Measurements from ENCODE around the gene PTPRM.
A peak's percentile ranks its signal among the peaks of the same experiment; 100 is the strongest.

Gene PTPRM

DNA sequence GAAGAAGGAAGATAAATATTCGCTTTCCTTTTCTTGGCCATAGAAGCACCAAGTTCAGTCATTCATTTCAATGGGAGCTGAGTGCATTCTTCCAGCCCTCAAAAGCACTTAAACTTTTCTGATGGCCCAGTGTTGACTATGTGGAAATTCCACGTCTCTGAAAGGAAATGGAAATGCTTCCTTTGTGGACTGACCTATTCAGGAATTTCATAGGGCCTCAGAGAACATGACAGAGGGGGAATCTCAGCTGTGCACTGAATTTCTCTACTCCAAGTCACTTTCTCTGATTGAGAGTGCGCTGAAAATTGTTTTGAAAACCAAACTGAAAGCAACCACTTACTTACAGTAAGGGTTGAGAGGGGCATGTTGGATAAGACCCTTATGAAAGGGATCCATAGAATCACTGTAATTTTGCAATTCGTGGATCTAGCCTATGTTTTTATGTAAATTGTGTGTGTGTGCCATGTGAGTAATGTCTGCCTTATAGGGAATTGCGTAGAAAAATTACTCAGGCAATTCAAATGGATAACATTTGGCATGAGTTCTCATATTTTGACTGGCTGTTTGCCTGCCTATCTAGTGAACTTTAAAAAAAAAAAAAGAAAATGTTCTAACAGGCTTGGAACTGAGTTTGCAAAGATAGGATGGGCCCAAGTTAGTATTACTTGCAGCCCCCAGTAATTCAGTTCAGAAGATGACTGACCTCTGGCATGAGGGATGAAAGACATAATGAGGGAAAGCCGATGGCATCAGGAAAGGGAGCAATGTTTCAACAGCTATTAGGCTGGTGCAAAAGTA is 437.0 kb downstream of the PTPRM start:
- TF ChIP-seq, protein P1, sequence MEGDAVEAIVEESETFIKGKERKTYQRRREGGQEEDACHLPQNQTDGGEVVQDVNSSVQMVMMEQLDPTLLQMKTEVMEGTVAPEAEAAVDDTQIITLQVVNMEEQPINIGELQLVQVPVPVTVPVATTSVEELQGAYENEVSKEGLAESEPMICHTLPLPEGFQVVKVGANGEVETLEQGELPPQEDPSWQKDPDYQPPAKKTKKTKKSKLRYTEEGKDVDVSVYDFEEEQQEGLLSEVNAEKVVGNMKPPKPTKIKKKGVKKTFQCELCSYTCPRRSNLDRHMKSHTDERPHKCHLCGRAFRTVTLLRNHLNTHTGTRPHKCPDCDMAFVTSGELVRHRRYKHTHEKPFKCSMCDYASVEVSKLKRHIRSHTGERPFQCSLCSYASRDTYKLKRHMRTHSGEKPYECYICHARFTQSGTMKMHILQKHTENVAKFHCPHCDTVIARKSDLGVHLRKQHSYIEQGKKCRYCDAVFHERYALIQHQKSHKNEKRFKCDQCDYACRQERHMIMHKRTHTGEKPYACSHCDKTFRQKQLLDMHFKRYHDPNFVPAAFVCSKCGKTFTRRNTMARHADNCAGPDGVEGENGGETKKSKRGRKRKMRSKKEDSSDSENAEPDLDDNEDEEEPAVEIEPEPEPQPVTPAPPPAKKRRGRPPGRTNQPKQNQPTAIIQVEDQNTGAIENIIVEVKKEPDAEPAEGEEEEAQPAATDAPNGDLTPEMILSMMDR (IDR thresholded peaks at IDR 0.05; ENCODE audit: low read depth, low read length) = no peak
- peak overlapping the region in 1 of 2 donors; percentile 10 for H3K4me3 ChIP-seq (replicated peaks in 1 of 2; ENCODE audit: low read depth in 2 of 2, low read length in 2 of 2)

DNA sequence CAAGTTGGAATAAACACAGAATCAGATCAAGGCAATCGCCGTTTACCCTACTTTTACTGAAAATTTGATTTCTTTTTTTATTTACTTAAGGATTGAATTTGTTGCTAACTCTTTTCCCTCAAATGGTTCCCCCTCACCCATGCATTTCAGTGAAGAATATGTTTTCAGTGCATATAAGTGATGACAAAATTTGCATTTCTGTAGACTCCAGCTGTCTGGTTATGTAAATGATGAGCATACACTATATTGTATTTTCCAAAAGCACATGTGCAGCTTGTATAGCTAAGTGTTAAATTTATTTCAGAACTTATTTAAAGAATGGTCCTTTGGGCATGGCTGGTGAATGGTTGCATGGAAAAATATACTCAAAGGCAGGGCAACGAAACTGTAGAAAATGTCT is 437.7 kb downstream of the PTPRM start:
- H3K4me3 ChIP-seq (replicated peaks in 1 of 2; ENCODE audit: low read depth in 2 of 2, low read length in 2 of 2) = no peak overlapping the region
- DNase-seq (ENCODE audit: low read depth in 2 of 2) = no peak
- TF ChIP-seq, protein P1 (IDR thresholded peaks at IDR 0.05; ENCODE audit: low read depth, low read length) = no peak

More for the DNA sequence above, 437.0 kb downstream of the PTPRM start:
- DNase-seq (ENCODE audit: low read depth in 2 of 2) = peak; percentile 77 to 83

GRCh38 chr18:8005870-8006569 is 438.9 kb downstream of the PTPRM start:
- DNase-seq (ENCODE audit: low read depth in 2 of 2) = no peak
- no peak overlapping the region for H3K4me3 ChIP-seq (replicated peaks in 1 of 2; ENCODE audit: low read depth in 2 of 2, low read length in 2 of 2)
- TF ChIP-seq, protein P1 (IDR thresholded peaks at IDR 0.05; ENCODE audit: low read depth, low read length) = no peak

- no peak overlapping the region for H3K4me3 ChIP-seq (replicated peaks in 1 of 2; ENCODE audit: low read depth in 2 of 2, low read length in 2 of 2)
- TF ChIP-seq, protein P1 (IDR thresholded peaks at IDR 0.05; ENCODE audit: low read depth, low read length) = no peak
- no peak for DNase-seq (ENCODE audit: low read depth in 2 of 2)
Observed at GRCh38 chr18:8006979-8007378, 439.9 kb downstream of the PTPRM start.

GRCh38 chr18:8008033-8008432 is 440.9 kb downstream of the PTPRM start:
- H3K4me3 ChIP-seq (replicated peaks in 1 of 2; ENCODE audit: low read depth in 2 of 2, low read length in 2 of 2) = no peak overlapping the region
- TF ChIP-seq, protein P1 (IDR thresholded peaks at IDR 0.05; ENCODE audit: low read depth, low read length) = no peak
- no peak for DNase-seq (ENCODE audit: low read depth in 2 of 2)

DNA sequence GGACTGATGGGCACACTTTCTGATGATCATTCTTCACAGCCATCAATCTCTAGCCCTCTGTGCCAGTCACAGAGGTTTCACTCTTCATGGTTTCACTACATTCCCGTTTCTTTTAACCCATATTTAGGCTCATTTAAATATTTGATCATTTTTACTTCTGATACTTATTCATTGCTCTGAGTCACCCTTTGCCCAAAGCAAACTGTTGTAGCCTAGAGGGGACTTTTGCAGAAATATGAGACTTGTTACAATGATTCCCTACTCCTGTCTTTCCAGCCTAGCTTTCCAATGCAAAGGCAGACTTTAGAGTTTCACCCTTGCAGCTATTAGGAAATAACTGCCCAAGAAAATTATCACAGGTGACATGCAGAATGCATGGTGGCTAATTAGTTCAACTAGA is 444.2 kb downstream of the PTPRM start:
- no peak overlapping the region for H3K4me3 ChIP-seq (replicated peaks in 1 of 2; ENCODE audit: low read depth in 2 of 2, low read length in 2 of 2)
- TF ChIP-seq, protein P1 (IDR thresholded peaks at IDR 0.05; ENCODE audit: low read depth, low read length) = no peak
- DNase-seq (ENCODE audit: low read depth in 2 of 2) = no peak
